GM12878 (cell line): ENCODE results near the gene SLC25A40. TPM values are rescaled to one million over a fixed set of nuclear protein-coding genes. Genes with fewer than 3 reads are reported as not detected.

ENCODE experiments used
- ATAC-seq: fragments of 200-7000 bp; cut with Tn5 transposase; 3 replicates; pipeline ENCODE4 v1.9.1; 2020; ENCODE audit warnings: mild to moderate bottlenecking, moderate library complexity
- BruUV-seq: library from RNA; stranded (reverse); fragments of 400-500 nt; replicated peaks from 2 replicates; lab custom pipeline; 2021; lab: Mats Ljungman, UMichigan
- CTCF ChIA-PET: fragments of 300-600 bp; sonication (Branson Sonifier 250); formaldehyde crosslinking; extraction: SDS; loops from one replicate; lab custom pipeline; 2021; ENCODE audit warnings: inconsistent platforms; lab: Yijun Ruan, JAX
- POLR2A ChIA-PET: fragments of 350-600 bp; formaldehyde crosslinking; extraction: SDS; loops from one replicate; lab custom pipeline; 2021; ENCODE audit warnings: inconsistent platforms; lab: Charles Lee
- RAD21 ChIA-PET: fragments of 300-600 bp; sonication (Branson Sonifier 250); formaldehyde crosslinking; loops from one replicate; lab custom pipeline; 2023; ENCODE audit warnings: antibody characterized with exemption; ENCODE audit not compliant: unreplicated experiment; lab: Charles Lee
- SMC1A ChIA-PET: fragments of 300-600 bp; sonication (Branson Sonifier 250); formaldehyde crosslinking; loops from one replicate; lab custom pipeline; 2023; ENCODE audit not compliant: unreplicated experiment, uncharacterized antibody; lab: Charles Lee
- DNase-seq: peaks from one replicate; pipeline ENCODE4 v3.0.0-alpha.2; 2011; ENCODE audit warnings: low read depth, low spot score
- FAIRE-seq: peaks from 3 replicates; lab custom pipeline; 2011; peaks lifted over from hg19 to GRCh38; lab: Jason Lieb, UNC
- H2AFZ ChIP-seq: 2 replicates; pipeline ENCODE4 v1.6.0; 2011; ENCODE audit warnings: low read depth, low read length, control low read depth; ENCODE audit not compliant: control insufficient read depth
- H3K27ac ChIP-seq: 2 replicates; pipeline ENCODE4 v1.5.1; 2011; ENCODE audit warnings: control low read depth; ENCODE audit not compliant: control insufficient read depth, insufficient read depth
- H3K27me3 ChIP-seq, 2 experiments: replicated peaks in 1 of 2; 2 replicates each; pipeline versions ENCODE4 v1.6.0 to v1.6.1; 2011; ENCODE audit warnings: low read length in 1 of 2; ENCODE audit not compliant: control insufficient read depth in 2 of 2, insufficient read depth in 2 of 2
- H3K36me3 ChIP-seq, 2 experiments: 2 replicates each; pipeline ENCODE4 v1.5.1; 2011; ENCODE audit warnings: low read length in 1 of 2; ENCODE audit not compliant: control insufficient read depth in 2 of 2, insufficient read depth in 2 of 2
- H3K4me1 ChIP-seq: 2 replicates; pipeline ENCODE4 v1.6.1; 2011; ENCODE audit warnings: mild to moderate bottlenecking, low read length, moderate library complexity, mixed read lengths; ENCODE audit not compliant: control insufficient read depth, insufficient read depth
- H3K4me2 ChIP-seq: 2 replicates; pipeline ENCODE4 v1.6.0; 2011; ENCODE audit warnings: control low read depth; ENCODE audit not compliant: control insufficient read depth, insufficient read depth
- H3K4me3 ChIP-seq: fragments of 200-600 bp; sonication (generic); 2 replicates; pipeline ENCODE4 v1.5.1; 2016
- H3K79me2 ChIP-seq: 2 replicates; pipeline ENCODE4 v1.6.0; 2011; ENCODE audit warnings: low read length; ENCODE audit not compliant: control insufficient read depth, insufficient read depth
- H3K9ac ChIP-seq: 2 replicates; pipeline ENCODE4 v1.8.0; 2011; ENCODE audit warnings: low read length, control low read depth, mixed read lengths; ENCODE audit not compliant: control insufficient read depth, insufficient read depth
- H3K9me3 ChIP-seq: replicated peaks from 3 replicates; pipeline ENCODE4 v1.5.1; 2011; ENCODE audit warnings: mild to moderate bottlenecking, low read length; ENCODE audit not compliant: control insufficient read depth, insufficient read depth
- H4K20me1 ChIP-seq: 2 replicates; pipeline ENCODE4 v1.6.0; 2011; ENCODE audit not compliant: control insufficient read depth, insufficient read depth
- BCL11A ChIP-seq: IDR thresholded peaks from 2 replicates; pipeline ENCODE4 v1.6.1; 2011; ENCODE audit warnings: low read depth, low read length
- IKZF1 ChIP-seq: fragments of 450-650 bp; conservative IDR thresholded peaks from 2 replicates; pipeline ENCODE4 v1.6.1; 2017; ENCODE audit warnings: antibody characterized with exemption, mild to moderate bottlenecking
- IKZF2 ChIP-seq, 2 experiments: fragments of 450-650 bp; IDR thresholded peaks; 2 replicates each; pipeline ENCODE4 v1.6.1; 2017; ENCODE audit warnings: mild to moderate bottlenecking in 2 of 2, moderate library complexity in 2 of 2
- MEF2A ChIP-seq: IDR thresholded peaks from 2 replicates; pipeline ENCODE4 v1.6.1; 2011; ENCODE audit warnings: low read depth, mild to moderate bottlenecking, low read length, moderate library complexity; ENCODE audit not compliant: insufficient read depth
- MTA2 ChIP-seq: fragments of 450-650 bp; IDR thresholded peaks from 2 replicates; pipeline ENCODE4 v1.6.1; 2016; ENCODE audit warnings: low read depth, mild to moderate bottlenecking, moderate library complexity
- SIX5 ChIP-seq: IDR thresholded peaks from 2 replicates; pipeline ENCODE4 v1.6.1; 2011; ENCODE audit warnings: mild to moderate bottlenecking, low read depth, low read length, moderate library complexity; ENCODE audit not compliant: severe bottlenecking
- SP1 ChIP-seq: IDR thresholded peaks from one replicate; pipeline ENCODE4 v1.6.1; 2011; ENCODE audit warnings: low read depth, low read length
- WGBS: methylation state at CpG from one replicate; pipeline ENCODE4 v1.1.6; 2016; ENCODE audit warnings: low lambda C conversion rate; ENCODE audit not compliant: insufficient replicate concordance, insufficient coverage; ENCODE audit errors: missing lambda C conversion rate; 5-methylcytosine and 5-hydroxymethylcytosine counted together
- in situ Hi-C: fragments of 300-500 bp; cut with MboI; formaldehyde crosslinking; loops from 9 replicates; pipeline ENCODE4 v1.14.3; 2018; ENCODE audit warnings: mixed read lengths
- intact Hi-C: fragments of 100-400 bp; cut with micrococcal nuclease; formaldehyde crosslinking; loops from one replicate; pipeline ENCODE4 v1.14.2; 2022; ENCODE audit not compliant: unreplicated experiment
- polyA plus RNA-seq, 11 experiments: library from polyadenylated mRNA; depleted of rRNA in 4 of 11; unstranded in 6 of 11; stranded (reverse) in 5 of 11; fragments of >200 nt; fragmentation: Nextera tagmentation in 4 of 11; fragmentation: Illumina TruSeq in 1 of 11; extraction: Ambion mirVana in 4 of 11; extraction: Trizol in 1 of 11; gene quantifications; 1 replicate in 1 of 11; 2 replicates in 10 of 11; pipeline versions ENCODE4 v1.2.1 to v1.2.3, GENCODE V29; 2011 to 2016; ENCODE audit warnings: inconsistent platforms in 2 of 11, missing spikeins in 2 of 11, low read depth in 1 of 11
- total RNA-seq, 4 experiments: library from RNA; depleted of rRNA in 3 of 4; stranded (reverse); fragments of >200 nt in 3 of 4; fragmentation: Illumina TruSeq in 1 of 4; extraction: Trizol in 1 of 4; gene quantifications; 2 replicates each; pipeline versions ENCODE4 v1.2.1 to v1.2.3, GENCODE V29; 2013 to 2021
- TF ChIP-seq, protein P1 (sequence below): fragments of 450-650 bp; IDR thresholded peaks from 2 replicates; pipeline ENCODE4 v1.6.1; 2017; ENCODE audit warnings: low read depth, mild to moderate bottlenecking, moderate library complexity

The SLC25A40 gene
- total and polyA plus RNA-seq, 10 of the 15 experiments (the other 5 are each of a cell fraction or from before 2014, with no cell fraction given), result 15.8 to 60.3 (median 22.2) TPM

DNA sequence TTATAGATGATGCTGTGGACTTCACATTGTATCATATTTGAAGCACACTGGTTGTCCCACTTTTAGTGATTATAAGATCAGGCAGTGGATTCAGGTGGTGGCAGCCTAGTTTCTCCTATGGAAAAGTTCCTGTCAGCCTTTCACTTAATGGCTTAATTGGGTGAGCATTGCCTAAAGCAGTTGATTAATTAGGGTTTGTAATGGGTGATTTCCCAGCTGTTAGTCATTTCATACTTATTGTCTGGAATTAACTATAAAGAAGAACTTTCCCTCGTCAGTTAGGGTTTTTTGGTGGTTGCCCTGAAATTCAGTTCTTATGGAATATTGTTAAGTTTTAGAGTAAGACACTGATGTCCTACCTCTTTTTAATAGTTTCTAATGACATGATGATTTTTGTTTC, 78.8 kb downstream of the SLC25A40 start:
- intact Hi-C loops (loop anchor here (1.0 to 5.0 kb wide), 2 partner anchors 90 to 290 kb away; no protein-coding TSS in a partner anchor), in situ Hi-C loops (no loop called here)
- BruUV-seq, result no TSS peak
- Histone ChIP-seq H3K36me3 (no peaks in the 10 kb centered on the region), H3K27me3 (no peaks in the 10 kb centered on the region), H3K4me3 (no peak overlapping the region), H3K79me2 (no peaks in the 10 kb centered on the region), H4K20me1 (no peaks in the 10 kb centered on the region), H3K4me2 (no peak overlapping the region), H3K9me3 (no peaks in the 10 kb centered on the region), H3K27ac (no peak overlapping the region), H3K4me1 (no peaks in the 10 kb centered on the region), H2AFZ (no peak overlapping the region; the same call in 1 of the 2 replicates), H3K9ac (no peak overlapping the region)
- DNase-seq (no peak), ATAC-seq (peak; percentile 46), FAIRE-seq (no peak)
- SMC1A ChIA-PET, result interaction anchor here (0.6 to 4.9 kb wide), 18 partner anchors 12 to 564 kb away, joined by 3 to 55 read pairs (median 5); partner anchors contain the start of gene ABCB1
- no peak for TF ChIP-seq SIX5
- peak; percentile 58; the same call in 1 of the 2 replicates for TF ChIP-seq BCL11A
- TF ChIP-seq MEF2A, result no peak
- TF ChIP-seq IKZF2 (IDR thresholded peaks at IDR 0.05), result peak; percentile 50 to 58; a peak in 3 of 4 replicates
- TF ChIP-seq, protein P1, sequence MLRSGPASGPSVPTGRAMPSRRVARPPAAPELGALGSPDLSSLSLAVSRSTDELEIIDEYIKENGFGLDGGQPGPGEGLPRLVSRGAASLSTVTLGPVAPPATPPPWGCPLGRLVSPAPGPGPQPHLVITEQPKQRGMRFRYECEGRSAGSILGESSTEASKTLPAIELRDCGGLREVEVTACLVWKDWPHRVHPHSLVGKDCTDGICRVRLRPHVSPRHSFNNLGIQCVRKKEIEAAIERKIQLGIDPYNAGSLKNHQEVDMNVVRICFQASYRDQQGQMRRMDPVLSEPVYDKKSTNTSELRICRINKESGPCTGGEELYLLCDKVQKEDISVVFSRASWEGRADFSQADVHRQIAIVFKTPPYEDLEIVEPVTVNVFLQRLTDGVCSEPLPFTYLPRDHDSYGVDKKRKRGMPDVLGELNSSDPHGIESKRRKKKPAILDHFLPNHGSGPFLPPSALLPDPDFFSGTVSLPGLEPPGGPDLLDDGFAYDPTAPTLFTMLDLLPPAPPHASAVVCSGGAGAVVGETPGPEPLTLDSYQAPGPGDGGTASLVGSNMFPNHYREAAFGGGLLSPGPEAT, result peak; percentile 42; the same call in 1 of the 2 replicates
- peak; percentile 53; the same call in 1 of the 2 replicates for TF ChIP-seq IKZF1
- peak; percentile 80 for TF ChIP-seq MTA2
- TF ChIP-seq SP1, result no peak
- 0% methylated on average over 1 of the region's 1 CpG for WGBS
- POLR2A ChIA-PET, result interaction anchor here (0.5 kb wide), 1 partner anchor 89 kb away, joined by 3 read pairs; no protein-coding TSS in a partner anchor
- CTCF ChIA-PET, result interaction anchor here (1.0 to 4.0 kb wide), 26 partner anchors 10 to 561 kb away, joined by 3 to 81 read pairs (median 6); no protein-coding TSS in a partner anchor
- RAD21 ChIA-PET, result interaction anchor here (0.7 to 4.9 kb wide), 12 partner anchors 9 to 445 kb away, joined by 3 to 39 read pairs (median 6); partner anchors contain the start of gene ADAM22
